Myocyte (in vitro differentiated cells): ENCODE data around the gene PTPRA. TPM values are rescaled to one million over a fixed set of nuclear protein-coding genes. Genes with fewer than 3 reads are reported as not detected.
"Not testable (repeated sequence)": the region's sequence is repeated elsewhere in the genome, so short reads cannot be mapped to it uniquely, and the experiment has no call there.

ENCODE experiments used
- DNase-seq: peaks from one replicate; pipeline ENCODE4 v3.0.0-alpha.2; 2012; ENCODE audit warnings: low read depth
- polyA plus RNA-seq: library from polyadenylated mRNA; unstranded; fragments of >200 nt; gene quantifications from one replicate; pipeline ENCODE4 v1.2.1, GENCODE V29; 2012; ENCODE audit warnings: missing spikeins
- total RNA-seq: library from RNA; depleted of rRNA; stranded (reverse); fragments of >200 nt; gene quantifications from 2 replicates; pipeline ENCODE4 v1.2.3, GENCODE V29; 2014

PTPRA gene, protein sequence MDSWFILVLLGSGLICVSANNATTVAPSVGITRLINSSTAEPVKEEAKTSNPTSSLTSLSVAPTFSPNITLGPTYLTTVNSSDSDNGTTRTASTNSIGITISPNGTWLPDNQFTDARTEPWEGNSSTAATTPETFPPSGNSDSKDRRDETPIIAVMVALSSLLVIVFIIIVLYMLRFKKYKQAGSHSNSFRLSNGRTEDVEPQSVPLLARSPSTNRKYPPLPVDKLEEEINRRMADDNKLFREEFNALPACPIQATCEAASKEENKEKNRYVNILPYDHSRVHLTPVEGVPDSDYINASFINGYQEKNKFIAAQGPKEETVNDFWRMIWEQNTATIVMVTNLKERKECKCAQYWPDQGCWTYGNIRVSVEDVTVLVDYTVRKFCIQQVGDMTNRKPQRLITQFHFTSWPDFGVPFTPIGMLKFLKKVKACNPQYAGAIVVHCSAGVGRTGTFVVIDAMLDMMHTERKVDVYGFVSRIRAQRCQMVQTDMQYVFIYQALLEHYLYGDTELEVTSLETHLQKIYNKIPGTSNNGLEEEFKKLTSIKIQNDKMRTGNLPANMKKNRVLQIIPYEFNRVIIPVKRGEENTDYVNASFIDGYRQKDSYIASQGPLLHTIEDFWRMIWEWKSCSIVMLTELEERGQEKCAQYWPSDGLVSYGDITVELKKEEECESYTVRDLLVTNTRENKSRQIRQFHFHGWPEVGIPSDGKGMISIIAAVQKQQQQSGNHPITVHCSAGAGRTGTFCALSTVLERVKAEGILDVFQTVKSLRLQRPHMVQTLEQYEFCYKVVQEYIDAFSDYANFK
- 22.0 and 30.4 TPM in 2 replicates for total RNA-seq
- 40.8 TPM for polyA plus RNA-seq

DNA sequence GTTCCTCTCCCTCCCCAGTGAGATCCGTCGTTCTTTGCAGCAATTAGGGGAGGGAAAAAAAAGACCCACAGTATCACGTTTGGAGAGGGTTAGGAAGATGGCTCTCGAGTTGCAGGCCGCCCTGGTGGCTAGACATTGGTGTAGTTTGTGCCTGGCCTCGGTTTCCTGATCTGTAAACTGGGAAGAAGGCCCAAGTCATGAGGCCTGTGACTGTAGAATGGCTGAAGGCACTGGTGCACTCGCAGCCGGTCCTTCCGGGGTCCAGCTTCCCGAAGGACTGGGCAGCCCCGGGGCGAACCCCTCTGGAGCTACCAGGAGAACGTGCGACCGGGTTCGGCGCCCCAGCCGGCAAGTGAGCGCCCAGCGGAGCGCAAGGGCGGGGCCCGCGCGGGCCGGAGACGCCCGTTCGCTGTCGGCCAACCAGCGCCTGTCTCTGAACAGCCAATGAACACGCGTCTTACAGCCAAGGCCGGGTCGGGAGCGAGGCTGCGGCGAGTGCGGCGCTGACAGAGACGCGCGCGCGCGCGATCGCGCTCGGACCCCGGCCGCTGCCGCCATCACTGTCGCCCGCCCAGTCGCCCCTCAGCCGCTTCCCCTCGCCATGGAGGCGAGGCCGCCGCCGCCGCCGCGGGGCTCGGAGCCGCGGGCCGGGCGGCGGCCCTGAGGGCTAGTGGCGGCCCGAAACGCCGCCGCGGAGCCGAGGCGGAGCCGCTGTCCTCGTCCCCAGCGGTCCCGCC lies at the start of gene PTPRA:
Gene PTPRA (plus strand): TSS at position 472 of the 737 bp plus-strand sequence. CDS start 90,797 bp downstream, outside the sequence.
- DNase-seq = peak; percentile 93

DNA sequence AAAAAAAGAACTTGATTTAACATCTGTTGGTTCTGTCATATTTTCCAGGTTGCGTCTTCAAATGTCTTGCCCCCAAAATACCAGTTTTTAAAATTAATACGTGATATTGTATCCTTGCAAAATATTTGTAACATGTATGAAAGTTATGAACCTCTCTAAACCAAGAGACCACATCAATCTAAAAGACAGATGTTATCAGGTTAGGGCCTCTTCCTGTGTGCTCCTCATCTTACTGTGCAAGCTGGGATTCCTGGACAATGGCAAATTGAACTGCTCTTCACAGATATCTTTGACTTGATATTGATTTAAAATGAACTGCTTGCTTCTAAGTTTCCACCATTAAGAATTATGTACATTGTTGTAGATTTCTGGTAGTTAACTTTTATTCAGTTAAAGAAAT lies 47.5 kb upstream of the PTPRA start:
- DNase-seq = no peak

DNA sequence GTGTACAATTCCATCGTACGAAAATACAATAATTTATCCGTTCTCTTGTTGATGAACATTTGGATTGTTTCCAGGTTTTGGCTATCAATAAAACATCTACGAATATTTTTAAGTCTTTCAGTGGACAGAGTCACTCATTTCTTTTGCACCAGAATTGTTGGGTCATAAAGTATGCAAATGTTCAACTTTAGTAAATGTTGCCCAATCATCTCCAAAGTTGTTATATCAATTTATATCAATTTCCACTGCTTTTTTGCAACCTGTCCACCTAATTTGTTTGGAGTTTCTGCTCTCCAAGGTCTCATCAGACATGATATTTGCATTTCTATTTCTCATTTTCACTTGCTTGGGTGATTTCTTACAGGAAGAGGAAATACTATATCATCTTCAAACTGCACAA lies 46.6 kb upstream of the PTPRA start:
- no peak for DNase-seq

DNA sequence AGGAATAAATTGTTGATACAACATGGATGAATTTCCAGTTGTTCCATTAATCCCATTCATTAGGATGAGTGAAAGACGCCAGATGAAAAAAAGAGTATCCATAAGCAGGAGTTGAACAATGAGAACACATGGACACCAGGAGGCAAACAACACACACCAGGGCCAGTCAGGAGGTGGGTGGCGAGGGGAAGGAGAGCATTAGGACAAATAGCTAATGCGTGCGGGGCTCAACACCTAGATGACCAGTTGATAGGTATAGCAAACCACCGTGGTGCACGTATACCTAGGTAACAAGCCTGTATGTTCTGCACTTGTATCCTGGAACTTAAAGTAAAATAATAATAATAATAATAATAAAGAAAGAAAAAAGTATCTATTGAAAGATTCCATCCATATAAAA lies 43.9 kb upstream of the PTPRA start:
- no peak for DNase-seq

DNA sequence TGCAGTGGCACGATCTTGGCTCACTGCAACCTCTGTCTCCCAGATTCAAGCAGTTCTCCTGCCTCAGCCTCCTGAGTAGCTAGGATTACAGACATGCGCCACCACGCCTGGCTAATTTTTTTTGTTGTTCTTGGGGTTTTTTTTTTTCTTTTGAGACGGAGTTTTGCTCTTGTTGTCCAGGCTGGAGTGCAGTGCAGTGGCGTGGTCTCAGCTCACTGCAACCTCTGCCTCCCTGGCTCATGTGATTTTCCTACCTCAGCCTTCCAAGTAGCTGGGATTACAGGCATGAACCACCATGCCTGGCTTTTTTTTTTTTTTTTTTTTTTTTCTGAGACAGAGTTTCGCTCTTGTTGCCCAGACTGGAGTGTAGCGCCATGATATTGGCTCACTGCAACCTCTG lies 42.1 kb upstream of the PTPRA start:
- DNase-seq = not testable (repeated sequence)

DNA sequence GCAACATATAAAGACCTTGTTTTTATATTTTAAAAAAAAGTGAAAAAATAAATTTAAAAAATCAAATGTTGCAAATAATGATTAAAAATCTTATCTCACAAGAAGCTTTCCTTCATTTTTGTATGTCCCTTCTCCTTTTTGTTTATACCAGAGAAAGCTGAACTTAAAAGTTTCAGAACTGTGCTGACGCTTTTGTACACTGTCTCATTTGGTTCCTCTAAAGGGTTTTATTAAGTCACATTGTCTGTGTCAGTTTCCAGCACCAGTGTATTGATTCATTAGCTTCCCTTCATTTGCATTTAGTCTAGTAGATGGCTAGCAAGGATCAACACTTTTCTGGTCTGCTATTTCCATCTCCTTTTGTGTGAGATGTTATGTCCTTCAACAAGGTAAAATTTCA lies 39.5 kb upstream of the PTPRA start:
- DNase-seq = no peak

DNA sequence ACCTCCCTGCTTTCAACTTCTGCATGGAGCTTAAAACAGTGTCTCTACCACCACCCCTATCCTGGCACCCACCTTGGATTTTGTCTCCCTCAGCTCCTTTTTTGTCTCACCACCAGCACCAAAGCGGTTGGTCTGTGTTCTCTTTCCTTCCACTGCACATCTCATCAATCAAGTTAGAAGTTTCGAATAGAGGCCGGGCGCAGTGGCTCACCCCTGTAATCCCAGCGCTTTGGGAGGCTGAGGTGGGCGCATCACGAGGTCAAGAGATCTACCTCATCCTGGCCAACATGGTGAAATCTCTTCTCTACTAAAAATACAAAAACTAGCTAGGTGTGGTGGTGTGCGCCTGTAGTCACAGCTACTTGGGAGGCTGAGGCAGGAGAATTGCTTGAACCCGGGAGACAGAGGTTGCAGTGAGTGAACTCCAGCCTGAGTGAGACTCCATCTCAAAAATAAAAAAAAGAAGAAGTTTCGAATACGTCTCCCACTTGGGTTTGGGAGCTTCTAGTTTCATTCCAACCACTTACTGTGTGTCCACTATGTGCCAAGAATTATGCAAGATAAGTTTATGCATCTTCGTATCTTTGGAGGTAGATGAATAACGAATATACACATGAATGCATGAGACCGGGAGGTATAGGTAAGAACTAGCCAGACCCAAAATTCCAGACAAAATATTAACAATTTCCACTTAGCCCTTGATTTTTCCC lies 38.7 kb upstream of the PTPRA start:
- no peak for DNase-seq

GRCh38 chr20:2835331-2835796 lies 37.9 kb upstream of the PTPRA start:
- no peak for DNase-seq

DNA sequence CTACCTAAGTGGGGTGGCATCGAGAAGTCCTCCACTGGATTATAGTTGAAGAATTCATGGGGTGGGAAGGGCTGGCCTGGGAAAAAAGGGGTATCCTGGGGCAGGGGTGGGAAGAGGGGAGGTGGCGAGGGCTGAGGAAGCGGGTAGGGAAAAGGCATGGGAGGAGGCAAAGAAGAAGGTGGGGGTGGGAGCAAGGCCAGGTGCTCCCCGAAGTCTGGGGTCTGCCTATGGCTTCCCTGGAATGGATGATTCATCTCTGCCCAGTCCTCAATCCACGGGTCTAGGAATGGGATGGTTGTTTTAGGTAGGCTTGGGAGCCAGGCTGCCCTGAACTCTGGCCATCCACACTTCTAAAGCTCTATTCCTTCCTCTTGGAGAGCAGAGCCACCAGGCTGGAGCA lies 37.2 kb upstream of the PTPRA start:
- no peak for DNase-seq

DNA sequence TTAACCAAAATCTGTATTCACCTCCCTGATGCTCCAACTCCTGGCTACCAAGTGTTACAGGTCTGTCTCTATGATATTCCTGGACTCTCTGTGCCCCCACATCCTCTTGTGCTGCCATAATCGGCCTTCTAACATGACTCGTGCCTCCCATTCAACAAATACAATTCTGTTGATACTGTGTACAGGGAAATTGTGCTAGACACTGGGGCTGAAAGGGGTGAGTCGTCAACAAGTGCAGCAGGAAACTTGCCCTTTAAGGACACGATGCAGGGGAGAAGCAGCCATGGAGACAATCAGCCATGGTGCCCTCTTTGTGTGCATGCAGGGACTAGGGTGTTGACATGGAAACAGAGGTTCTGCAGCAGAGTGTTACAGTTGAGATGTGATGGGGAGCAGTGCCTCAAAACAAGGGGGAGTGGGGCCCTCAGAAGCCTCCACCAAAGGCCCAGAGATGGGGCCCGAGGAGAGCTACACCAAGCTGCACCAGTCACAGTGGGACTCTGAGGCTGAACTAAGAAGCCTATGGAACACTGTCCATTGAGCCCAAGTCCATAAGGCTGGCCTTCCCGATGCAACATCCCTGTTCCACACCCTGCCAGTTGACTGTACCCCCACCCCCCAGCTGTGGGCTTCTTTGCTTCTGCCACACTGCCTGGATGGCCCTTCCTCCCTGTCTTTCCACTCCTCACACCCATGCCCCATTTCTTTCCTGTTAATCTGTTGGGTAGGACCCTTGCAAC lies 35.9 kb upstream of the PTPRA start:
- no peak for DNase-seq

- DNase-seq = no peak
These were observed 35.0 kb upstream of the PTPRA start for GRCh38 chr20:2838170-2838797.

- DNase-seq = no peak
These were observed 34.2 kb upstream of the PTPRA start for GRCh38 chr20:2838847-2839671.

- DNase-seq = no peak
These were observed 33.5 kb upstream of the PTPRA start for GRCh38 chr20:2839732-2840137.

GRCh38 chr20:2840138-2840966 lies 32.9 kb upstream of the PTPRA start, which contains the start of the genes PCED1A and VPS16:
TSS of gene PCED1A (minus strand) at chr20:2840655. CDS start at chr20:2839912, 743 bp downstream.
TSS of gene VPS16 (plus strand) at chr20:2840745. CDS start at chr20:2840775, 30 bp downstream.
- peak; percentile 85 for DNase-seq

DNA sequence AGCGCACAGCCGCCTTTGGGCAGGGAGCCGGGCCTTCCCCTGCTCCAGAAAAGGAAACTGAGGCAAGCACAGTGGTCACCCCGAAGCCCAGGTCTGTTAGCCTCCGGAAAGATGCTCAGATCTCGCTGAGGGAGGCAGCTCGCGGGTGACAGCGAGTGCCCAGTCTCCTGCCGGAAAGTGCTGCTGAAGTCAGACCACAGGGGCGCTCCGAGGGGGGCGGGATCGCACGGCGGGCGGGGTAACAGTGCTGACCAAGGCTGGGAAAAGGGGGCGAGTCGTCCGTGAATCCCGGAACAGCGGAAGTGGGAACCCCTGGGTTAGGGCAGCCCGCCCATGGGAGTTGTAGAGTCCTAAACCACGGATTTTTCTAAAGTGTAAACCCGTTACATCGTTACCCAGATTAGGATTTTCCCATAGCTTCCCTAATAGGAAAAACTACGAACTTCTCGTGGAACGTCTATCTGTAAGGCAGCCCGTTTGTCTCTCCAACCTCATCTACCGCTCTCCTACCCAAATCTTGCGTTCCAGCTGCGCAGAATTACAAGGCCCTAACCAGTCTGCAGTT lies 32.2 kb upstream of the PTPRA start:
- peak; percentile 61 for DNase-seq

DNA sequence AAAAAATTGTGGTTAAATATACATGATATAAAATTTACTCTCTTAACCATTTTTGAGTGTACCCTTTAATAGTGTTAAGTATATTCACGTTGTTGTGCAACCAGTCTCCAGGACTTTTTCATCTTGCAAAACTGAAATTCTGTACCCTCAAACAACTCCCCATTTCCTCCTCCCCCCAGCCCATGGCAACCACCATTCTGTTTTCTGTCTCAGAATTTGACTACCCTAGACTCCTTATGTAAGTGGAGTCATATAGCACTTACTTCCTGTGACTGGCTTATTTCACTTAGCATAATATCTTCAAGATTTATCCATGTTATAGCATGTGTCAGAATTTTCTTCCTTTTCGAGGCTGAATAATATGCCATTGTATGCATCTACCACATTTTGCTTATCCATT lies 27.7 kb upstream of the PTPRA start:
- DNase-seq = no peak

DNA sequence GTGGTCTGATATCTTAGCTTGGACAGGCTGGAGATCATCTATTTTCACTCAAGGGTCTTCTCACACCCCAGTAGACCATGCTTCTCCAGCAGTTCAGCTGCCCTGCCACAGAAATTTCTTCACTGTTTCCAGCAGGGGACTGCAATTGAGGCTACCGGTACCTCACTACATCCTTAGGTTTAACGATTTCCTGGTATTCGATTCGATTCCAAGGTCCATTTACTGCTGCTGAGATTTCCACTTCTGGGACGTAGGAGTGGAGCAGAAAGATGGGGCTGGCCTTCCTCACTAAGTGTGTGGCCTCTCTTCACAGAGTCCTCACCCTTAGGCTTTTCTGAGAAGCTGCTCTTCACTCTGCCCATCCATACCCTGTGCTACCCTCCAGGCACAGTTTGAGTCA lies 26.6 kb upstream of the PTPRA start:
- DNase-seq = no peak
